Endothelial cell of umbilical vein (primary cell): Measurements from ENCODE around the gene TDRD9.
"Not testable (repeated sequence)": the region's sequence is repeated elsewhere in the genome, so short reads cannot be mapped to it uniquely, and the experiment has no call there.

Experiments
- CTCF ChIP-seq, 2 donors: IDR thresholded peaks; 1 replicate in 1 of 2; 2 replicates in 1 of 2; pipeline ENCODE4 v1.5.1; 2011; ENCODE audit warnings: low read length in 2 of 2, mild to moderate bottlenecking in 2 of 2, moderate library complexity in 2 of 2, control low read depth in 1 of 2, inconsistent platforms in 1 of 2, low read depth in 1 of 2; ENCODE audit not compliant: insufficient read depth in 1 of 2; ENCODE audit errors: extremely low read depth in 1 of 2
- GATA2 ChIP-seq: IDR thresholded peaks from 2 replicates; pipeline ENCODE4 v1.7.0; 2011; ENCODE audit warnings: low read depth, mild to moderate bottlenecking, moderate library complexity, mixed read lengths, low read length; ENCODE audit not compliant: insufficient read length, insufficient read depth
- MYC ChIP-seq: IDR thresholded peaks from one replicate; pipeline ENCODE4 v1.6.1; 2011; ENCODE audit warnings: mild to moderate bottlenecking, low read depth, low read length

GRCh38 chr14:103980623-103981238 is 52.5 kb downstream of the TDRD9 start:
- peak in 1 of 2 donors; percentile 23 for TF ChIP-seq CTCF (IDR thresholded peaks at IDR 0.05; ENCODE audit: extremely low read depth in 1 of 2, insufficient read depth in 1 of 2, low read depth in 1 of 2, low read length in 2 of 2)
- not testable (repeated sequence) for TF ChIP-seq MYC, GATA2
